GM21786 (cell line): ENCODE data around the gene IL1RL1.

Experiments used
- ATAC-seq: cut with Tn5 transposase; IDR thresholded peaks from one replicate; pipeline ENCODE4 v1.9.1; 2021; ENCODE audit not compliant: unreplicated experiment

The IL1RL1 gene

DNA sequence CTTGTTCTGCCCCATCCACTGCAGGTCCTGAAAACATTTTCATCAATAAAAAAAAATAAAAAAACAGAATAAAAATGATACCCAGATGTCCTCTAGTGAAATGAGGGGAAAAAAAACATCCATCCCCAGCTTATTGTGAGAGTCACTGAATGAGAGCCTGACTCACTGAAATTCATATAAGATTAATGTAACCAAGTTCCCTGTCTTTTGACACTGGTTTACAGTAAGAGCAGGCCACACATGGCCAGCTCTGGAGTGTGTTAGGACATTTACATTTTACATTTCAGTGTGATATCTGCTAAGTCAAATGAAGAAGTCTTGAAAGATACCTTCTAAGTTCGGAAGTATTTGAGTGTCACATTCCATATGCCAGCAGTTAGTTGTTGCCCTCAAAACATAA, 23.1 kb downstream of the IL1RL1 start:
- no peak for ATAC-seq

DNA sequence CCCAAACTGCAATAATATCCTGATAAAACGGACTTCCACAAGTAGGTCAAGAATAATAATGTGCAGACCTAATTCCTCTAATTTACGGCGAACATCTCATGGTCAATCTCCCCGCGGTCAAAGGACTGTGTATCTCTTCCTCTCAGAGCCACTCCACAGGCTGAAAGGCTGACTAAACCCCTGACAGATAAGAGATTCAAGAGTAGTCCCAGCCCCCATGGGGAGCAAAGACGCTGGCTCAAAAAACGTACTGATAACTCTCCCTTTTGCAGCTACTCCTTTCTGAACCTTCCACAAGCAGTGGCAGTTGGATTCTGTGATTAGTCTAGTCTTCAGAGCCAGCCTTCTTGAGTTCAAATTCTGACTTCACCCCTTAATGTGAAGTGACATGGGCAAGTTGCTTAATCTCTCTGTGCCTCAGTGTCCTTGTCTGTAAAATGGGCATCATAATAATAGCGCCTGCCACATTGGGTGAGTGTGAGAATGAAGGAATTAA, 24.6 kb downstream of the IL1RL1 start:
- no peak for ATAC-seq

DNA sequence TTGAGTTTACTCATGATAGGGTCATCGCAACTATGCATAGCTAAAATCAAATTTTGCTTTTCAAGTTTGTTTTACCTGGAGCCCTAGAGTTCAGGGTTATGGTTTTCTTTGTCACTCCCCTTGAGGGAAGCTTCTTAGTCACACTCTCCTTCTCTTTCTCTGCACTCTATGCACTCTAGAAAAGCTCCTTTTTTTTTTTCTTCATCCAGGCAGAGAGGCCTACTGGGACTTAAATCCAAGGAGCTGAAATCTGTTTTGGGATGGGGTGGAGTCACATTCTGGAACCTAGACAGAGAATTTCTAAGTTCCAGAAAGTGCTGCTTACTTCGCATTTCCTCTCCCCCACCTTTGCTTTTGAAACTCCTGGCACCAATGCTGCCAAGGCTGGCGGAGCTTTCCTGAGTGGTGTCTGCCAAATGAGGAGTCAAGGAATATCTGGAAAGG, 25.2 kb downstream of the IL1RL1 start:
- no peak for ATAC-seq

- ATAC-seq = no peak
These were observed 25.6 kb downstream of the IL1RL1 start for GRCh38 chr2:102337012-102337411.

- no peak for ATAC-seq
These were observed 26.4 kb downstream of the IL1RL1 start for GRCh38 chr2:102337481-102338386.

GRCh38 chr2:102340778-102341177, 29.4 kb downstream of the IL1RL1 start:
- ATAC-seq = no peak

- ATAC-seq = no peak
These were observed 31.5 kb downstream of the IL1RL1 start for GRCh38 chr2:102342888-102343287.

DNA sequence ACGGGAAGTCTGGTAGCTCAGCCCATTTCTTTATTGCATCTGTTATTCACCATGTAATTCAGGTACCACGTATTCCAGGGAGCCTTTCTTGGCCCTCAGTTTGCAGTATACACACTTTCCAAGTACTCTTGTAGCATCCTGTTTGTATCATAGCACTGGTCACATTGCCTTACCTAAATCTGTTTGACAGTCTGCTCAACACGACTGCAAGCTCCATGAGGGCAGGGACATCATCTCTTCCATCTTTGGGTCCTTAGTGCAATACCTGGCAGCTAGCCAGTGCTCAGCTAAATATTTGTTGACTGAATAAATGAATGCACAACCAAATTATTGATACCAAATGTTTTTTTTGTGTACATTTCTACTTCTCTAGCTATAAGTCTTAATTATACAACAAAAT, 33.0 kb downstream of the IL1RL1 start:
- ATAC-seq = no peak

GRCh38 chr2:102345329-102345920, 34.1 kb downstream of the IL1RL1 start:
- ATAC-seq = no peak

DNA sequence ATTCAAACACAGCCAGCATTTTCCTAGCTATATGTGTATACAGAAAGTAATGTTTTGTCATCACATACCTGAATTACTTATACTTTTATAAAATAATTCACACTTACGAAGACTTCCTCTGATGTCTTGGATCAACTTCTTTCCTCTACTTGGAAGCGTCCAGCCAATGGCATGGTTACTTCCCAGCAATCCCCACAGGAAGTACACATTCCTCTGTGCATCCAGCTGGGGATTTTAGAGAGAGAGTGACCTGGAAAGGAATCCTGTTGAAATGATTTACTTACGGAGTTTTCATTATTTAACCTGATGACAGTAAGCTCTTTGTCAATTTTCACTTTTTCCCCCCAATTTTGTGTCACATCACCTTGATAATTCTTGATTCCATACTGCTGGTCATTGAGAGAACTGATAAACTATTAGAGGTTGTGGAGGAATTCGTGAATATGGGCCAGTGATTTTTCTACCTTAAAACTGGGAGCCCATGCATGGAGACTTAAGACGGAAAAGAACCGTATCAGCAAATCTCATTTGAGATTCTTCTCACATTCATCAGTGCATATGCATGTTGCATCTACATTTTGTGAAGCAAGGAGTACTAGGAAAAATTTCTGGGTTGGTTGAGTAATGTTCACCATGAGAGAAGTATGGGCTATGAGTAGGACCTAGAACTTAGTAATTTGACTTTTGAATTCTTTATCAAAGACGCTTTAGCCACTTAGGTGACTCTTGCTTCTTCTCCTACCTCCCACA, 35.2 kb downstream of the IL1RL1 start:
- ATAC-seq = no peak

DNA sequence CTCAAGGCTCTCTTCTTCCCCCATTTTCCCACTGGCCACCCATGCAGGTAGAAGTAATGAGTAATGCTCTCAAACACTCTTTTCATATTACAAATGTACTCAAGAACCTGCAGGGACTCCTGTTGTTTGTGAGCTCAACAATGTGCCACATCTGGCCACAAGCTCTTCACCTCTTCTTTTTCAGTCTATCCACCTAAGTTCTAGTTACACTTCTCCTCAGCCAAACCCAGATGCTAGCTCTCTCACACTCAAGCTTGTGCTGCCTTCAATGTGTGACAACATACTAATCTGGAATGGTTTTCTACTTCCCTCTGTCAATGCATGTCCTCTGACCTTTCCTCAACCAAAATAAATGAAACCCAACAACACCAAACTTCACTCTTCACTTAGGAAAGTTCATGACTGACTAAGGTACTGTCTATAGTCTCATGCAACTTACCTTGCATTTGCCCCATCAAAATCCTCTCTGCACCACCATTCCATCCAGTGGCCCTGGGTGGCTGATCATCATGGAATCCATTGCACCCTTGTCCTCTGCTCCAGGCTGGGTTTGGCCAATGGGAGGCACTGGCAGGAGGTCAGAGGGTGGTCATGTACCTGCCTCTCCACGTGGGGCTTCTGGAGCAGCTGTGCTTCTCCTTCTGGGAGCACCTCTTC, 38.9 kb downstream of the IL1RL1 start:
- ATAC-seq = no peak

DNA sequence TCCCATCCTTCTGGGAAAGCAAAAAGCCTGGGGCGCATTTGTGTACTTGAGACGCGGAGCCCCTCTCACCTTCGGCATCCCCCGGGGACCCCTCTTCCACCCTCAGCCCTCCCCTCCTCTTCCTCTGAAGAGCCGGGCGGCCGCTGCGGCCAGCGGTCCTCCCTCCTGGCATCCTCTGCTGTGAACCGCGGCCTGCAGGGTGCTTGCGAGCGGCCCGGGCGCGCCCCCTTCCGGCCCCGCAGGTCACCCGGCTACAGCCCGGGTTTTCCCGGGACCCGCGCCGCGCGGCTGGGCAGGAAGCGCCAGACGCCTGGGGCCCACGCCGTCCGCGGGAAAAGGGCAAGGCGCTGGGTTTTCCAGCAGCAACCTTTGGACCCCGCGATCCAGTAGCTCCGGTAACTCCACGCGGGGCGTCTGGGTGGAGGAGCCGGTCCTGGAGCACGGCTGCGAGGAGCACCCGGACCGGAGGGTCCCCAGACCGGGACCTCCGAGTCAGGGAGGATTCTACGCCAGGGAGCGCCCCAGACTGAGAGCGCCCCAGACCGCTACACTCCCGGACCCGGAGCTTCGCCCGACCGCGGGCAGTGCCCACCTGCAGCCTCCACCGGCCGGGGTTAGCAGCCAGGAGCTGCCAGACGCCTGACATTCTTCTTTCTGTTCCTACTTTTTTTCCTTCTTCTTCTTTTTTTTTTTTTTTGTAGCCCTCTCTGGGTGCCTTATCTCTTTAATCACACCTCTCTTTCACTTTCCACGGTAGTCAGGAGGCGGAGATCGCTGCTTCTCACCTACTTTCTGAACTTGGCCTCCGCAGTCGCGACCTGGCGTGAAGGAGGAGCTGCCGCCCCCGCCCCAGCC, 44.4 kb downstream of the IL1RL1 start, which contains the start of gene IL18R1:
IL18R1 (plus strand) TSS at position 271 of the 855 bp plus-strand sequence. CDS start 6,865 bp downstream, outside the sequence.
- peak; percentile 84 for ATAC-seq

DNA sequence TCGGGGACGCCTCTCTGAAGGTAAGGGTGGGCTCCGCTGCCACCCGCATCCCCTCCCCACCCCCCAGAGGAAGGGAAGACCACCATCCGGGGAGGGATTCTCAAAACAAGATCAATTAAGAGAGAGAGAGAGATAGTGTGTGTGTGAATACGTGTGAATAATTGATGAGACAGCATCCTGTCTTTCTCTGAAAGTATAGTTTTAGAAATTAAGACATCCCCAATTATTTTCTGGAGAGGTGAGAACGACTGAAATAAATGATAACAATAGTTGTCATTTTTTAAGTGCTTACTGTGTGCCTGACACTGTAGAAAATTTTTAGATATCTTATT, 45.0 kb downstream of the IL1RL1 start:
- ATAC-seq = no peak

GRCh38 chr2:102356741-102357140, 45.4 kb downstream of the IL1RL1 start:
- no peak for ATAC-seq

GRCh38 chr2:102357937-102358336, 46.6 kb downstream of the IL1RL1 start:
- ATAC-seq = peak; percentile 29

DNA sequence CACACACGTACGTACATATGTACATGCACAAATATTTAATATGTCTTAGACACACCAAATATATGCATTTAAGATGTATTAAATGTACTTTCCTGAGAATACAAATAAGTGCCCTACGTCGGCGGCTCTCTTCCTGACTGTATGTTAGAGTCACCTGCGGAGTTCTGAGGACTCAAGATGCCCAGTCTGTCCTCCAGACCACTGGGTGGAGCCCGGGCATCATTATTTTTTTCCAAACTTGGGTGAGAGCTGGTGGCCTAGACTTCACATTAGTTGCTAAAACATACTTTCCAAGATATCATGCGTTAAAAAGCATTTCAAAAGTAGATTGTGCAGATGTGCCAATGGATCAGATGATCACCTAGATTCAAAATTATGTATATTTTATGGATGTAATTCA, 47.1 kb downstream of the IL1RL1 start:
- ATAC-seq = no peak

DNA sequence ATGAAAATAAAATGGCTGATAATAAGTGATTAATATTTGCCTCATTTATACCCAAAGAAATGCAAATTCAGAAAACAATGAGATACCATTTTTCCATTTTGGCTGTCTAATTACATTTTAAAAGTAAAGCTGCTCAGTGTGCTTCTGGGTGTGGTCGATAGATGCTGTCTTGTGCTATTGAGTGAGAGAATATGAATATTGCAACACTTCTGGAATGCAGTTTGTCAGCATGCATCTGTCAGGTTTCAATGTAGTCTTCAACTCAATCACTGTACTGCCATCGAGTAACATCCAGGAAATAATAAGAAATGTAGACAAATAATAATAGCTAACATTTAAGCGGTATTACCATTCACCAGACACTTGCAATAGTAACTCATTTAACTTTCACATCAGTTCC, 48.2 kb downstream of the IL1RL1 start:
- ATAC-seq = no peak

DNA sequence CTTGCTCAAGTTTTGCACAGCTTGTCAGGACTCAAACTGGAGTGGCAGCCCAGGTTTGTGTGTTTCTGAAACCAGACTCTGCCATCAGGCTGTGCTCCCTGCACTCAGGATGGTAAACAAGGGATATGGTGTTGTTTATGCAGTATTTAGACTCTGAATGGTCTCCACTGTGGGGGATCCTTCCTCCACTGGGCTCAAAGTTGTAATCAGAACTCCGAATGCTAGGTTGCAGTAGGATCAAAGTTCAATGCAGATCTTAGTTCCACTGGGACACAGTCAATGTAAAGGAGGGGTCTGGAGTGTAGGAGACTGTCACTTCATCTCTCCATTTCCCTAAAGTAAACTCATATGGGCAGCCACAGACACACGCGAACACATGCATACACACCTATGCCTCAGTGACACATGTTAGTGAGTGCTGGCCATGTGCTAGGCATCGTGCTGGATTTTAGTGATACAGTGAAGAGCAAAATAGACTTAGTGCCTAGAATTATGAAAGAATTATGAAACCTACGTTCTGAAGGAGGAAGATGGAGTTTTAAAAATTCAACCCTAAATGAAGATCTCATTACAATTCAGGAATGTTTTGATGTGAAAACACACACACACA, 50.4 kb downstream of the IL1RL1 start:
- no peak for ATAC-seq

- ATAC-seq = no peak
These were observed 54.4 kb downstream of the IL1RL1 start for GRCh38 chr2:102365763-102366162.
